Right lung (tissue), 10 donors: Measurements from ENCODE around the gene PROKR1. TPM values are rescaled to one million over a fixed set of nuclear protein-coding genes. Genes with fewer than 3 reads are reported as not detected.
A peak's percentile ranks its signal among the peaks of the same experiment; 100 is the strongest.
"Not testable (repeated sequence)": the region's sequence is repeated elsewhere in the genome, so short reads cannot be mapped to it uniquely, and the experiment has no call there.

Experiments used
- DNase-seq, 2 donors: peaks; one replicate each; pipeline ENCODE4 v3.0.0-alpha.2; 2013
- long read RNA-seq, 8 donors: transcript quantifications; one replicate each; lab custom pipeline, GENCODE V29; 2026
- polyA plus RNA-seq, 5 donors: library from polyadenylated mRNA; unstranded; fragments of 120-200 nt; gene quantifications; one replicate each; pipeline versions ENCODE4 v1.2.1 to v1.2.3, GENCODE V29; 2013; ENCODE audit warnings: inconsistent platforms in 1 of 5, low replicate concordance in 1 of 5; ENCODE audit not compliant: insufficient read length in 5 of 5, insufficient read depth in 1 of 5

The PROKR1 gene
- under 1 TPM; 0.05 to 0.18 (median 0.07) TPM for polyA plus RNA-seq
- long read RNA-seq, donor 1: 0 reads
- long read RNA-seq, donor 2: 0 reads
- long read RNA-seq, donor 3: 0 reads
- long read RNA-seq, donor 4: 0 reads
- long read RNA-seq, donor 5: 0 reads
- long read RNA-seq, donor 6: 0 reads
- long read RNA-seq, donor 7: 0 reads
- long read RNA-seq, donor 8: 0 reads

DNA sequence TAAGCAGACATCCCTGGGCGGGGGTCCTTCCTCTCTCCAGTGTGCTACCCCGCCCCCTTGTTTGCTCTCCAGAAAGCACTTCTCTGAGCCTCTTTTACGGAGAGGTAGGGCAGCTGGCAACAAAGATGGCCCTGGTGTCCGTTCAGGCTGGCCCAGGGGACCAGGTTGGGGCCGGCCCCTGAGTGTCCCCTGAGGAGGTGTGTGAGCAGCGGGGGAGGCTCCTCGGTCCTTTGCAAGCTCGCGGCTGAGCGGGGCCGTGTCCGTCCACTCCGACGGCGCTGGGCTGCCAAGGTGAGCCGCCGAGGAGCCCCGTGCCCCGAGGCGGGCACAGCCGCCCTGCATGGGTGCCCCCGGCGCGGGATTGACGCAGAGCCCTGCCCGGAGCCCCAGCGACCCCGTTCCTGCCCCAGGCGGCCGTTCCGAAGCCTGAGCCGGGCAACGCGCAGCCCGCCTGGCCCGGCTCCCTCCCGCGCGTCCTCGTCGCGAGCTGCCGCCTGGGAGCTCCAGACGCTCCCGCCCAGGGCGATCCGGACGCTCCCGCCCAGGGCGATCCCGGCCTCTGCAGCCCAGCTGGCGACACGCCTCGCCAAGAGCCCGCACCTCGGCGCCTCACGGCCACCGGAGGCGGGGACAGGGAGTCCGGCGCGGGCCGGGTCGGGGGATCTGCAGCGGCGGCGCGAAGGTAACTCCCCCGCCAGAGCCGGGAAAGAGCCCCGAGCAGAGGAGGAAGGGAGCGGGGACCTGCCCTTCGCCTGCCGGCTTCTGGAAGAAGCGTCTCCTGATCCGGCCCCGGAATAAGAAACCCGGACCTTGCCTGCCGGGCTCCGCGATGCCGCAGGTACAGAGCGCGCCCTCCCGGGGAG lies at the start of gene PROKR1:
TSS of gene PROKR1 (plus strand) at position 569 of the 863 bp plus-strand sequence. CDS start 2,243 bp downstream, outside the sequence.
- DNase-seq: peak; percentile 36 to 47

GRCh38 chr2:68594041-68594440 lies 49.3 kb upstream of the PROKR1 start:
- no peak for DNase-seq

- DNase-seq: peak in 1 of 2 donors; percentile 6
Observed at GRCh38 chr2:68594674-68595492, 48.5 kb upstream of the PROKR1 start.

- DNase-seq: not testable (repeated sequence)
Observed at GRCh38 chr2:68595493-68595785, 47.9 kb upstream of the PROKR1 start.

DNA sequence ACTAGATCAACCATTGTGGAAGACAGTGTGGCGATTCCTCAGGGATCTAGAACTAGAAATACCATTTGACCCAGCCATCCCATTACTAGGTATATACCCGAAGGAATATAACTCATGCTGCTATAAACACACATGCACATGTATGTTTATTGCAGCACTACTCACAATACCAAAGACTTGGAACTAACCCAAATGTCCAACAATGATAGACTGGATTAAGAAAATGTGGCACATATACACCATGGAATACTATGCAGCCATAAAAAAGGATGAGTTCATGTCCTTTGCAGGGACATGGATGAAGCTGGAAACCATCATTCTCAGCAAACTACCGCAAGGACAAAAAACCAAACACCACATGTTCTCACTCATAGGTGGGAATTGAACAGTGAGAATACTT lies 42.9 kb upstream of the PROKR1 start:
- DNase-seq: not testable (repeated sequence)

DNA sequence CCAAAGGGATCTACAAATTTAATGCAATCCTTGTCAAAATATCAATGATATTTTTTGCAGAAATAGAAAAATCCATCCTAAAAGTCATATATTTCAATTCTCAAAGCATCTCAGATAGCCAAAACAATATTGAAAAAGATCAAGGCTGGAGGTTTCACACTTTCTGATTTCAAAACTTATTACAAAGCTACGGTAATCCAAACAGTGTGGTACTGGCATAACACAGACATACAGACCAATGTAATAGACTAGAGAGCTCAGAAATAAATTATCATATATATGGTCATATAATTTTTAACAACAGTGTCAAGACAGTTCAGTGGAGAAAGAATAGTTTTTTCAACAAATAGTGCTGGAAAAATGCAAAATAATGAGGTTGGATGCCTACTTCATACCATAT lies 40.3 kb upstream of the PROKR1 start:
- DNase-seq: no peak

DNA sequence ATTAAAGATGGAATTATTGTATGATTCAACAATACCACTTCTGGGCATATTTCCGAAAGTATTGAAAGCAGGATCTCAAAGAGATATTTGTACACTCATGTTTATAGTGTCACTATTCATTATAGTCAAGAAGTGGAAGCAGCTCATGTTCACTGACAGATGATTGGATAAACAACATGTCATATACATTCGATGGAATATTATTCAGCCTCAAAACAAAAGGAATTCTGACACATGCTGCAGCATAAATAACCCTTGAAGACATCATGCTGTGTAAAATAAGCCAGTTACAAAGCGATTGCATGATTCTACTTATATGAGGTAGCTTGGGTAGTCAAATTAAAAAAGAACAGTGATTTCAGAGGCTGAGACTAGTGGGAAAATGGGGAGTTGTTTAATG lies 39.3 kb upstream of the PROKR1 start:
- DNase-seq: no peak

GRCh38 chr2:68605939-68606338 lies 37.4 kb upstream of the PROKR1 start:
- DNase-seq: no peak

DNA sequence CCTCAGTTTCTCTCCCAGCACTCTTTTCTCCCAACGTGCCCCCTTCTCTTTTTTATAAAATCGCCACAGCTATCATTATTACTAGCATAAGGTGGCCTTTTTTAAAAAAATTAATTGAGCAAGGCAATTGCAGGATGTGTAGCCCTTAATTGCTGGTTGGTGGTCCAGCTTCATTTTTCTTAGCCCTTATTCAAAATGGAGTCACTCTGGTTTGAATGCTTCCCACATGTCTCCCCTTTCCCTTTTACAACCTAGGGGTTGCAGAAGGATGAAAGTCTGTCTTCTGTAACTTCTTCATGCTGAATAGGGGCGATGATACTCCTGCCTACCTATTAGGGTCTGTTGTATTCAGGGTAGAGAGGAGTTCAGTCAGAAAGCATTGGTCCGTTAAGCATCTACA lies 36.6 kb upstream of the PROKR1 start:
- DNase-seq: no peak

DNA sequence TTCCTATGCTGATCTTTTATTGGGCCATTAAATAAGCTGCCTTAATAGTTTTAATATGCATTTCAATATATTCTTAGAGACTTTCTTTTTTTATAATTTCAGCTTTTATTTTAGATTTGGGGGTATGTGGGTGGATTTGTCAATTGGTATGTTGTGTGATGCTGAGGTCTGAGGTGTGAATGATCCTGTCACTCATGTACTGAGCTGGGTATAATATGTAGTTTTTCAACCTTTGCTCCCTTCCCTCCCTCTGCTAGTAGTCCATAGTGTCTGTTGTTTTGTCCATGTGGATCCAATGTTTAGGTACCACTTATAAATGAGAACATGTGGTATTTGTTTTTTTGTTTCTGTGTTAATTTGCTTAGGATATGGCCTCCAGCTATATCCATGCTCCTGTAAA lies 35.5 kb upstream of the PROKR1 start:
- no peak for DNase-seq

DNA sequence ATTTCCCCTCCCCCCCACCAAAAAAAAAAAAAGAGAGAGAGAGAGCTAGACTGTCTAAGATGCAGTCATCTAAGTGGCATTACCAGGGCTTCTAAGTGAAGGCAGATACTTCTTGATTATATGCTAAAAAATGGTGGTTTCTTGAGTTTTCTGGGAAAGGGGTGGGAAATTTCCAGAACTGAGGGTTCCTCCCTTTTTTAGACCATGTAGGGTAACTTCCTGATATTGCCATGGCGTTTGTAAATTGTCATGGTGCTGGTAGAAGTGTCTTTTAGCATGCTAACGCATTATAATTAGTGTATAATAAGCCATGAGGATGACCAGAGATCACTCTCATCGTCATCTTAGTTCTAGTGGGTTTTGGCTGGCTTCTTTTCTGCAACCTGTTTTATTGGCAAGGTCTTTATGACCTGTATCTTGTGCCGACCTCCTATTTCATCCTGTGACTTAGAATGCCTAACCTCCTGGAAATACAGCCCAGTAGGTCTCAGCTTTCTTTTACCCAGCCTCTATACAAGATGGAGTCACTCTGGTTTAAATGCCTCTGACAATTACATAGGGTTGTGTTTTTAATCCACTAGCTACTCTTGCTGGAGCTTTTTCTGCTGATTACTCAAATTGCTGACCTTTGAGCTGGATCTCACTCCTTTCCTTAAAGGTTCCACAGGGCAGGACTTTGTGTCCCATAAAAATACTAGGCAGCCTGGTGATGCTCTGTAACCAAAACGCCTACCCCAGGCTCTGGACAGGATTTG lies 30.4 kb upstream of the PROKR1 start:
- DNase-seq: no peak

- no peak for DNase-seq
Observed at GRCh38 chr2:68620772-68621171, 22.6 kb upstream of the PROKR1 start.

DNA sequence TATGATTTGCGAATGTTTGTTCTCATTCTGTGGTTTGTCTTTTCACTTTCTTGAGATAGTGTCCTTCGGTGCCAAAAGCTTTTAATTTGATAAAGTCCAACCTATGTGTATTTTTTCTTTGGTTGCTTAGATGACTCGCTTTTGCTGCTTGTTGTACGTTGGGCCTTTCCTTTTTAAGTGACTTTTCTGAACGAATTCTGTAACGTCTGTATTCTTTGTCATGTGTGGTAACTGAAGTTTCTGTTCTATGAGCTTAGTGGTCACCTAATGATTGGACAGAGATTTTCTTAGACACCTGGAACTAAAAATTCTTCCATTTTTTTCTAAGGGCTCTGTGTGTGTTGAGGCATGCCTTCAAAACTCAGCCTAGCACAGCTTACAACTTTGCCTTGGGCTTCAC lies 19.6 kb upstream of the PROKR1 start:
- DNase-seq: no peak

DNA sequence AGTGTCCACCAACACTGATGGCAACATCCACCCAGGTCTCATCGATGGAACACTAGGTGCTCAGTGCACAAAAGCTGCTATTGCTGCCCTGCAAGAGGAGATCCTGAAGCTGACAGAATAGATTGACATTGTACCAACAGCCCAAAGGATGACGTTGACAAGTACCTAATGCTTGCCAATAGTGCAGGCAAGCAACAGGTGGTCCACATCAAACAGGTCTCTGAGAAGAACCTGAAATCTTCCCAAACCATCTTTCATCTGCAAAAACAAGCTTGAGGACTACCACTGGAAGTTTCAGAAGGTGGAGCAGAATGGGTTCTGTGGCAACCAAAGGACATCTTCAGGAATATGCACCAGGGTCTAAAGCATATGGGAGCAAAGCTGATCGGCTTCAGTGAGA lies 15.8 kb upstream of the PROKR1 start:
- no peak for DNase-seq

GRCh38 chr2:68632021-68632420 lies 11.4 kb upstream of the PROKR1 start:
- DNase-seq: peak in 1 of 2 donors; percentile 14

- no peak for DNase-seq
Observed at GRCh38 chr2:68637047-68637446, 6.3 kb upstream of the PROKR1 start.

DNA sequence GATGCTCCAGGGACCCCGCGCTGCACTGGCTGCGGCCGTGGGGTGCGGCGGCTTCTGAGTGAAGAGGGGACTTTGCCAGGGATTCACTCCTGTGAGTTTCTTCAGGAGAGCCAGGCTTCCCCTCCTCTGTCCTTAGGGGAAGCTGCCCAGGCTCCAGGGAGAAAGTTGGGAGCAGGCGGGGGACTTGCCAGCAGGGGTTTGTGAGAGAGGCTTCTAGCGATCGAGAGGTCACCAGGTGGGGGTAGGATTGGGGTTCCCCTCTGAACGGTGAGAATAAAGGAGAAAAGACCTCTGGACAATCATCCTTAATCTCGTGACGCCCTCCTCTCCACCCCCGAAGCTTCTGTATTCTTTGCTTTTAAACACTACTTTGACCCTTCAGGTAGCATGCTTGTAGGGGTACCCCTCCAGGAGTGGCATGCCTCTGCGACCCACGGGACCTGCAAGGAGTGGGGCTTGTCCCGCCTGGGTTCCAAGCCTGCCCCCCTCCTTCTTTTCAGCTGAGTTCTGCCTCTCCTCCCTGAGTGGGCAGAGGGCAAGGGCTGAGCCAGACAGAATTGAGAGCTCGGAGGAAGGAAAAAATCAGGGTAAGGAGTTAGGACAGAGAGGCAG lies 601 bp downstream of the PROKR1 start:
- DNase-seq: no peak

- DNase-seq: no peak
Observed at GRCh38 chr2:68645523-68645922, 2.1 kb downstream of the PROKR1 start.

DNA sequence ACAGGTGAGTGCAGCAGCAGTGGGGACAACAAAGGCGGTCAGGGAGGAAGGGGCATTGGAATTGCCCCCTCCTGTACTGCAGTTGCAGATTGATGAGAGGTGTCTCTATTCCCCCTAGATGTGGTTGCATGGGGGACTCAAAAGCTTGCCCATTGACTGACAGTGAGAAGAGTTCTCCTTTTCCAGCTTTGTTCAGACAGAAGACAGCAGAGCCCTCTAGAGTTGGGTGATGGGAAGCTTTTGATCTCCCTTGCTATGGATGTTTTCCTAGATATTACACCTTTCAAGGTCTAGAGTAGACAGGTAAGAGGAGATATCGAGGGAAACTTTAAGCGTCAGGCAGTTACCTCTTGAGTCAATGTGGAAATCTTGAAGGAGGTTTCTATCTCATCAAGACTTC lies 2.9 kb downstream of the PROKR1 start:
- DNase-seq: no peak

DNA sequence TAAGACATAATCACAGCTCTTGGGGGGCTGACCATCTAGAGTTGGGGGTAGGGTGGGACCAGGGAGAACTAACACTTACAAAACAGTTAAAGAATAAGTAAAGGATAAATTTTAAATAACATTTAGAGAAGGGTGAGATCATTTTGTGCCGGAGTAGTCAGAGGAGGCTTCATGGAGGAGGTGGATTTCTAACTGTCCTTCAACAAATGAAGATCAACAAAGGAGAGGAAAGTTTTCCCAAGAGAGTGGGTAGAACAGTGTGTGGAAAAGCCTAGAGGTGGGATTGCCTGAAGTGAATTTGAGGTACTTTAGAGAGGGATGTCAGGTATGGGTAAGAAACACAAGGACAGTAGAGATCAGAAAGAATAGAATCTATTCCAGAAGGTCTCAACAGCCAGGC lies 7.3 kb downstream of the PROKR1 start:
- no peak for DNase-seq

- DNase-seq: no peak
Observed at GRCh38 chr2:68653034-68653433, 9.7 kb downstream of the PROKR1 start.
